ENCODE measurements around the gene COX19.

Gene COX19

DNA sequence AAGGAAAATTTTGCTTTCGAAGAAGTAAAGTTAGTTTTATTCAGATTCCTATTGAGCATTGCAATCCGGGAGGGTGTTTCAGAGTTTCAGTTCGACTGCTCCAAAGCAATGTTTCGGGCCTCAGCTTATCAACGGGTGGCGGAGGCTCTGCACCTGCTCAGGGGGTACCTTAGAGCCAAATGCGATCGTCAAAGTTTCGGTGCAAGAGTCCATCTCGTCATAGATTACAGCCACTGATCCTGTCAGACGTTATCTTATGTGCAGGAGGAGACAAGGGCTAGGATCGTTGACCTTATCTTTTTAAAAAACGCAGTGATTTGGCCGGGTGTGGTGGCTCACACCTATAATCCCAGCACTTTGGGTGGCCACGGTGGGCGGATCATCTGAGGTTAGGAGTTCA is 3.8 kb upstream of the COX19 start:
- DNase-seq (ENCODE audit: low read depth, low spot score) = no peak

DNA sequence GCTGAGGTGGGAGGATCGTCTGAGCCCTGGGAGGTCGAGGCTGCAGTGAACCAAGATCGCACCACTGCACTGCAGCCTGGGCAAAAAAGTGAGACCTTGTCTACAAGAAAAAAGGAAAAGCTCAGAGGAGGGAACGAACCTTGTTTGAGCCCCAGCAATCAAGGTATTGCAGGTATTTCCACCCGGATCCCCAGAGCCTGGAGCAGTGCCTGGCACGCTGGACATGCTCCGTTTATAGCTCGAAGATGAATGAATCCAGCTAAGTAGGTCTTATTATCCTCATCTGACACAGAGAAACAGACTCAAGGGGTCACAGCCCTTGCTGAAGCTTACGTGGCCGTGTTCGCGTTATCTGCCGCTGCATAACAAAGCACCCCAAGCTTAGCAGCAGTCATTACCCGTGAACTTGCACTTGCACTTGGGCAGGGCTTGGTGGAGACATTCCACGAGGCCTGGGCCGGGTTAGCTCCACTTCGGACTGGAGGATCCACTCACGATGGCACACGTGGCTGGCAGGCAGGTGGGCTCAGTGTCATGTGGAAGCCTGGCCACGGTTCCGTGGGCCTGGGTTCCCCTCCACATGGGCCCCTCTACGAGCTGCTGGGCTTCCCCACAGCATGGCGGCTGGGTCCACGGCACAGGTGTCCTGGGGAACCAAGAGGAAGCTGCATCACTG is 3.2 kb upstream of the COX19 start:
- DNase-seq (ENCODE audit: low read depth, low spot score) = no peak

DNA sequence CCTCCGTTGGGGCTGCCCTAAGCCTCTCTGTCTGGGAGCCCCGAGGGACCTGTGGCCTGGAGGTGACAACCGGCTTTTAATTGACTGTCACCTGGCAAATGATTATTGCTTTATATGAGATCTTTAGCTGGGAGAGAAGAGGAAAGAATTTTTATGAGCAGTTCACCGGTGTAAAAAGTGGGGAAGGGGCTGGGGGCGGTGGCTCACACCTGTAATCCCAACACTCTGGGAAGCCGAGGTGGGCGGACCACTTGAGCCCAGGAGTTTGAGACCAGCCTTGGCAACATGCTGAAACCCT is 2.6 kb upstream of the COX19 start:
- no peak for DNase-seq (ENCODE audit: low read depth, low spot score)

DNA sequence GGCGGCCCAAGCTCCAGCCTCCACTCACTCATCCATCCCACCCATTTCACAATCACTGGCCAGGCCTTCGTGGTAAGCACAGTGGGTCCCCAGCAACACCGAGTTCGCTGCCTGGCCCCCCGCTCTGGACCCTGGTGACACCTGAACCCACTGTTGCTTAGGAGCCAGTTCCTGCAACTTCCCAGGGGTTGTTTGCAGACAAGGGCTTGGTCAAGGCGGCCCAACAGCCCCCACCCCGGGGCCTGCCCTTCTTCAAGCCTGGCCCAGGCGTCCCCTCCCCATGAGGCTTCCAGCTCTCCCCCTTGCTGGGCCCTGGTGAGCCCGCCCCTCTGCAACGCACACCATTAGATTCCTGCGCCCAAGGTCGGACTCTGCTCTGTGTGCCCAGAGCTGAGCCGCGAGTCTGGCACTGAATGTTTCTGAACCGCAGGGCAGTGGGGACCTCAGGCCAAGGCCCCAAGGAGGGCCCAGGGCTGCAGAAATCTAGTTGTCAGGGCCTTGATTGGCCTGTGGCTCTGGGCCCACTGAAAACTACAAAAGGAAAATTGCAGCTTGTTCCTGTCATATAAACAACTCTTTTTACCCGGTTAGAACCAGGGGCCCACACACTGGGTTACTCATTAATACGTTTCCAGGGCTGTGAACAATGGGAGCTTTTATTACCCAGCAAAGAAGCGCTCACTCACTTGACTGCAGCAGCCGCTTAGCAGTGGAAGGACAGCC is 2.1 kb upstream of the COX19 start:
- DNase-seq (ENCODE audit: low read depth, low spot score) = no peak

DNA sequence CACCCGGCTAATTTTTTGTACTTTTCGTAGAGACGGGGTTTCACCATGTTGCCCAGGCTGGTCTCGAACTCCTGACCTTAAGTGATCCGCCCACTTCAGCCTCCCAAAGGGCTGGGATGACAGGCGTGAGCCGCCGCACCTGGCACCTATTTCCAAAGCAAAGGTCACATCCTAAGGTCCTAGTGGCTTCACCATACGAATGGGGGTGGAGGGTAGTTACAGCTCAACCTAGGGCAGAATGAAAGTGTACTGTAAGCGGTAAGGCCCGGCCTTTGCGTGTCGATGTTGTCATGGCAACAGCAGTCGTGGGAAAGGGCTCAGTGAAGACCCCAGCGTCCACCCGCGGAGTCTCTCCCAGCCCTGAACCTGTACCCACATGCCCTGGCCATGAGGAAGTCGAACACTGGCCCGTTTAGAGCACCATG is 1.6 kb upstream of the COX19 start:
- no peak for DNase-seq (ENCODE audit: low read depth, low spot score)

DNA sequence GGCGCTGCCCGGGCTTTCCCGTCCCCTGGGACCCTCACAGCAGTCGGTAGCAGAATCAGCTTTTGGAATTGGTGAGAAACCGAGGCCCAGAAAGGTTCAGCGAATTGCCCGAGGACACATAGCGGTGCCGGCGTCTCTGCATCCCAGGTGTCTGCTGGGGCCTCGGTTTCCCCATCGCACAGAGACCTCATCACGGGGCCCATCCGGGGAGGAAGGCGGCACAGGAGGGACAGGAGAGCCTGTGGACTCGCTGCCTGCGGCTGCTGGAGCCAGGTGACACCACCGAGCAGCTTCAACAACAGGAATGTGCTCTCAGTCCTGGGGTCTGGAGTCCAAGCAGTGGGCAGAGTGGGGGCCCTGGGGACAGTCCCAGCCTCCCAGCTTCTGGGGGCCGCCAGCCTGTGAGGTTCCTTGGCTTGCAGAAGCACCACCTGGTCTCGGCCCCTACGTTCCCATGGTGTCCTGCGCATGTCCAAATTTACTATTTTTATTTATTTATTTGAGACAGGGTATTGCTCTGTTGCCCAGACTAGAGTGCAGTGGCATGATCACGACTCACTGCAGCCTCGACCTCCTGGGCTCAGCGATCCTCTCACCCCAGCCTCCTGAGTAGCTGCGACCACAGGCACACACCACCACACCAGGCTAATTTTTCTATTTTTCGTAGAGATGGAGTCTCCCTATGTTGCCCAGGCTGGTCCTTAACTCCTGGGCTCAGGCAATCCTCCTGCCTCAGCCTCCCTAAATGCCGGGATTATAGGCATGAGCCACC is 539 bp upstream of the COX19 start:
- DNase-seq (ENCODE audit: low read depth, low spot score) = no peak

DNA sequence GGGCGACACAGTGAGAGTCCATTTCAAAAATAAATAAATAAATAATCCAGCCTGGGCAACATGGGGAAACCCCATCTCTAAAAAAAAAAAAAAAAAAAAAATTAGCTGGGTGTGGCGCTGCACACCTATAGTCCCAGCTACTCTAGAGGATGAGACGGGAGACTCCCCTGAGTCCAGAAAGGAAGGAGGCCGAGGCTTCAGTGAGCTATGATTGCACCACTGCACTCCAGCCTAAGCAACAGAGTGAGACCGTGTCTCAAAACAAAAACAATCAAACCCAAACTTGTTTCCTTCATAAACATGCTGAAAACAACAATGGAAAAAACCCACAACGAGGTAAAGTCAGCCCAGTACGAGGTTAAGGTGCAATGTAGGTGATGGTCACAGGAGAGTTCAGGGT is 1.2 kb downstream of the COX19 start:
- DNase-seq (ENCODE audit: low read depth, low spot score) = no peak

DNA sequence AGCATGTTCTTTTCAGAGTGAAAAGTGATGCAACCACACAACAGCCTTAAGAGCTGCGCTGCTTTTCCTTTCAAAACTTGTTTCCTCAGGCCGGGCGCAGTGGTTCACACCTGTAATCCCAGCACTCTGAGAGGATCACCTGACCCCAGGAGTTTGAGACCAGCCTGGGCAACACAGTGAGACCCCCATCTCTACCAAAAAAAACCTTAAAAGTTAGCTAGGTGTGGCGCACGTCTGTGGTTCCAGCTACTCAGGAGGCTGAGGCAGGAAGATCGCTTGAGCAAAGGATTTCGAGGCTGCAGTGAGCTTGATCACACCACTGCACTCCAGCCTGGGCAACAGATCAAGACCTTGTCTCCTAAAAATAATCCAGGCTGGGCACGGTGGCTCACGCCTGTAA is 2.0 kb downstream of the COX19 start:
- no peak for DNase-seq (ENCODE audit: low read depth, low spot score)

DNA sequence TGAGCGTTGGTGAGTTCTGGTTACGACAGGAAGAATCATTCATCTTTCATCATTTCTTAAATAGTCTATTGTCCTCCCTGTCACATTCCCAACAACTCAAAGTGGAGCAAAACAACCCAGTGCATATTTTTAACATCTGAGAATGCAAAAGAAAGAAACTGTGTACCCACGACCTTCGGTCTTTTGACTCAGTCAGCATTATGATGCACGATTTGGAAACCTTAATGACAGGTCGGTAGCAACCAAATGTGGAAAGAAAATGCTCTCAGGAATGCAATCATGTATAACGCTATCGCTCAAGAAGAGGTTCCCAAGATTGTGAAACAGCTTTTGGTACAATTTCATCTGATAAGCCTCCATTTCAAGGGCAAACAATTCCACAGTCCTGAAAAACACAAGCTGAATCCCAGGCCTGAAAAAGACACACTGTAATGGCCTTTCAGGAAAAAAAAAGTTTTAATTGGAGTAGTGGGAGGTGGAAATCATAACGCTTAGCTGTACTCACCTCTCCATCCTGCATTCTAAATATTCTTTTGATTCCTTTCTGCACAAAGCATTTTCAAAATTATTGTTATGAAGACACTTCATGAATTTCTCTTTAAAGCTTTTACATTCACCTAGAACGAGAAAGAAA is 2.6 kb downstream of the COX19 start:
- DNase-seq (ENCODE audit: low read depth, low spot score) = no peak

DNA sequence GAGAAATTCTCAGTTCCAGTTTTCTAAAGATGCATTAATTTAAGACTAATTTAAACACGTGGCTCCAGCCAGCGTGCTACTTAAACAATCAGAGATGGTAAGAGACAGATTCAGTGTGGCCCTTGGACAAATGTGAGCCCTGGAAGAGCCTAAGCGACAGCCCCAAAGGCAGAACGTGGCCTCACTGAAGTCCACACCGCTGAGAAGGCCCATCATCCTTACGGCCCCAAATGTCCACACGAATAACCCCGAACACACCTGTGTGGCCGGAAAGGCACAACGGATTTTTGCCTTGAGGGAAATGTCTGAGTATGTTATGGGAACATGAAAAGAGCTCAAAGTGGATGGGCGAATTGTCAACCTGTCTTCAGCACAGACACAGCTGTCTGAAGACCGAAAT is 3.2 kb downstream of the COX19 start:
- no peak for DNase-seq (ENCODE audit: low read depth, low spot score)

DNA sequence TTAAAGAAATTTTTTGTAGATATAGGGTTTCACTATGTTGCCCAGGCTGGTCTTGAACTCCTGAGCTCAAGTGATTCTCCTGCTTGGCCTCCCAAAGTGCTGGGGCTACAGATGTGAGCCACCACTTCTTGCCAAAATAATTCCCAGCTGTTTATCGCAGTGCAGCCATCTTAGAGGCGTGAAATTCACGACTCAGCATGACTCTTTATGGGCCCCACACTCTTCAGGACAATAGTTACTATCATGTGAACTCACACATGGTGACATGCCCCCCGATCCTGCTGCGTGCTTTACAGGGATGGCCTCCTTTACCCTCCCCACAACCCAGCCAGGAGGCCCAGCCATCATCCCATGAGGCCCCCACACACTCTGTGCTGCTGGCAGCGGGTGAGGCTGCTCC is 4.6 kb downstream of the COX19 start:
- no peak for DNase-seq (ENCODE audit: low read depth, low spot score)

DNA sequence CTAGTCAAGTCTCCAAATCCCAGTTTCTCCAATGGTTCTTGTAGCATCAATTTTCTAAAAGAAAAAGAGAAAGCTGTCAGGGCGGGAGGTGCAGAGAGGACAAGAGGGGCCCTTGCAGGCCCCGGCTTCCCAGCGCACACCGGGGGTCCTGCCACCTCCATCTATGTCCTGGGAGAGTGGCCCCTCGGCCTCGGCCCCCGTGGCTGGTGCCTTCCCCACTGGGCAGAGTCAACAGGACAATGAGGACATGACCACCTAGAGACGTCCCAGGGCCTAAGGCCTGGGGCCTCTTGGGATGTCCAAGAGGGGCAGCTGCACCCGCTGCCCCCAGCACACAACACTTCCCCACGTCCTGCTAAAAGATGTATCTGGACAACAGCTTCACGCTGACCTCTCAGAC is 5.9 kb downstream of the COX19 start:
- no peak for DNase-seq (ENCODE audit: low read depth, low spot score)

DNA sequence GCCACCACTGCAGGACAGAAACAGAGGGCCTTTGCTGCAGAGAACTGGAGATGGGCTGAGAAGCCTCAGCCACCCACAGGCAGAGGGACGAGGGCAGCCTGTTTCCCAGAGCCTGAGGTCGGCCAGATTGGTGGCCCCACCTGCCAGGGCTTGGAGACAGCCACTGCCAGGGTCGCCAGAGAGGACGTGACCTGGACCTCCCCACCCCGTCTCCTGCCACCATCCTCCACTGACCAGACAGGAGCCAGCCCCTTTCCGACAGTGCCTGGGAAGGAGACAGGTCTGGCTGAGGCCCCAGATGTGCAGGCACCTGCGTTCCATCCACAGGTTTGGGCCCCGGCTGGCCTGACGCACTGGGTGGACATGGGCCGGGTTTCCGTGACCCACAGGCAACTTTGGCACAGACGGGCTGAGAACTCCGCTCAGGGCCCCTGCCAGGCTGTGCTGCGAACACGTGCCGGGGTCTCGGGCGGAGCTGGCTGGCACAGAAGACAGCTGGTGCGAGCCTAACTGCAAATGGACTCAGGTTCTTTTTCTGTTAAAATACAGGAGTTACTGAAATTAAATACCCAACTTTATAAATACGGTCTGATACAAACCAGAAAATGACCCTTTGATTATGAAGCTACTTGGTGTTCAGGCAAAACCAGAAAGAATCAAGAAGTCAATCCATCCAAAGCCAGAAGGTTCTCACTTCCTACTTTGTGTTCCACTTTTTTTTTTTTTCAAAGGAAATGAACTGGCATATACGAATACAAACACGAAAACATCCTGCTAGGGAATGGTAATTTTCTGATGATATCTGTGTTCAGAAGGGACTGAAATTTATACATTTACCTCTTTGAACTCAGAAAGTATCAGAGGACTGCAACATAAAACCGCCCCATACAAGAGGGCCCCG is 6.9 kb downstream of the COX19 start:
- no peak for DNase-seq (ENCODE audit: low read depth, low spot score)

DNA sequence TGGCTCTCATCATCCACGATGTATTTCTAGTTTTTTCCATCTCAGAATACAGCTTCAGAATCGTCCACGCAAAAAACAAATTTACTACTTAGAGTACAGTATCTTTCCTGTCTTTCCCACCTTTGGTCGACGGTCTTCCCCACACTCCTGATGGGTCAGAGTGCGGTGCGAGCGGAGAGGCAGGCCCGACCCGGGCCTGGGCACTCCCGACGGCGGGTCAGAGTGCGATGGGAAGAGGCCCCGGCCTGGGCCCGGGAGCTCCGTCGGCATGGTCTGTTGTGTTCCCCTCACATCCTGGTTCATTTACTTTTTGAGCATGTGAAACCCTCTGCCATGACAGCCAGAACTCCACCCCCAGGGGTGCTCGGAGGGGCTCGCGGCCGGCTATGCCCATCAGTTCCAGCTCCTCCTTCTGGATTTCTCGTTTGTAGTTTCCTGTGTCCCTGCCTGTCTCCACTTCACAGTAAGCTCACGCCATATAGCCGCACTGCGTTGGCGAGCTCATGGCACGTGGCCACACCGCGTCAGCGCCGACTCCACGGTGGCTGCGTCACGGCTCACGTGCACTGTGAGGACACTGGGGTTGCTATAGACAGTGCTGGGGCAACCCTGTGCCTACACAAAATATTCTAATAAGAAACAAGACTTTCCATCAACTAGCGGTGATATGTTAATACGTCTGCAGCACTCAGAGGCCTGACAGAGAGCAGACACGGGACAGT is 7.8 kb downstream of the COX19 start:
- DNase-seq (ENCODE audit: low read depth, low spot score) = no peak

DNA sequence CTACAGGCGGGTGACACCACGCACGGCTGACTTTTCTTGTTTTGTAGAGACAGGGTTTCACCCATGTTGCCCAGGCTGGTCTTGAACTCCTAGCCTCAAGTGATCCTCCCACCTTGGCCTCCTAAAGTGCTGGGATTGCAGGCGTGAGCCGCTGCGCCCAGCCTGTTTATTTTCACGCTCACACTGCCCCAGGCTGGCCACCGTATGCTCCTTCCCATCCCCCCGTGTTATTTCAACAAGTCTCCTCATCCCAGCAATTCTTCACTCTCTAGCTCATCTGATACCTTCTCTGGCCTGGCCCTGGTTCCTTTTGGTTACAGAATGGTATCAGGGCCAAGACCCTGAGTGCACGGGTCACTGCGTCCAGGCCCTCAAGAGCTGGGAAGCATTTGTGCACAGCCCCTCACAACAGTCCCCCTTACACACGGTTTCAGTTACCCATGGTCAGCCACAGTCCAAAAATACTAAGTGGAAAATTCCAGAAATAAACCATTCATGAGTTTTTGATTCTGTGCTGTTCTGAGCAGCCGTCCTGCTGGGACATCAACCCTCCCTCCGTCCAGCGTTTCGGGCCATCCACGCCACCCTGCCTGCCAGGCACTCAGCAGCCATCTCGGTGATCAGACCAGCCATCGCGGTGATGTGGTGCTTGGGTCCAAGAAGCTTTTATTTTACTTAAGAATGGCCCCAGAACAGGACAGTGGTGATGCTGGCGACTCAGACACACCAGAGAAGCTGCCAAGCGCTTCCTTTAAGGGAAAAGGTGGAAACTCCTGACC is 8.9 kb downstream of the COX19 start:
- DNase-seq (ENCODE audit: low read depth, low spot score) = no peak

DNA sequence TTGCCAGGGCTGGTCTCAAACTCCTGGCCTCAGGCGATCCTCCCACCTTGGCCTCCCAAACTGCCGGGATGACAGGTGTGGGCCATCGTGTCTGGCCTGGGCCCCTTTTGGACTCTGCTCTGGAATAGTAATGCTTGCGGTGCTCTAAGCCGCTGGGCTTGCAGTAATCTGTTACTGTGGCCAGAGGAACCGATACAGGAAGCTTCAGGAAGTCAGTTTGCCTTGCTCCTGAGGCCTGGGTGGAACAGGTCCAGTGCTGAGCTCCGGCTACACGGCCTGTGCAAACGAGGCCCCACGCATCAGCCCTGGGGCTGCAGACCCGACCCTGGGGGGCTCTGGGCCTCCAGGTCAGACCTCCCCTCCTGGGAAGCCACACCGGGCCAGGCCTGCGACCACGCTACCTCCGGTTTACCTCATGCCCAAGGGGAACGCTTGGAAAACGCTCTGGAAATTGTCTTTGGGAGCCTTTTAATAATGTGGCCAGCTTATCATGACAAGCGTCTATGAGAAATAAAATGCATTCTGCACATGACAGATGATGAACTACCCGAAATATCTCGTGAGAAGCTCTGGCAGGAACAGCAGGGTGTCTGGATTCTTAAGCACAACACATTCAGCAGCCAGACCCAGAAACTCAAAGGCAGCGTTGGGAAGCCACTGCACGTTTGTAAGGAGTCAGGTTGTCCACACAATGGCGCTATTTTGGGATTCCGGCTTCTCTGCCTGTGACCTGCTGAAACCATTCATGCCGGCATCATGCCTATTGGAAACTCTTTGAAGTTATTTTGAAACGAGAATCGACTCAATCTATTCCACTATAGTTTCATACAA is 10.7 kb downstream of the COX19 start:
- peak; percentile 28 for DNase-seq (ENCODE audit: low read depth, low spot score)

DNA sequence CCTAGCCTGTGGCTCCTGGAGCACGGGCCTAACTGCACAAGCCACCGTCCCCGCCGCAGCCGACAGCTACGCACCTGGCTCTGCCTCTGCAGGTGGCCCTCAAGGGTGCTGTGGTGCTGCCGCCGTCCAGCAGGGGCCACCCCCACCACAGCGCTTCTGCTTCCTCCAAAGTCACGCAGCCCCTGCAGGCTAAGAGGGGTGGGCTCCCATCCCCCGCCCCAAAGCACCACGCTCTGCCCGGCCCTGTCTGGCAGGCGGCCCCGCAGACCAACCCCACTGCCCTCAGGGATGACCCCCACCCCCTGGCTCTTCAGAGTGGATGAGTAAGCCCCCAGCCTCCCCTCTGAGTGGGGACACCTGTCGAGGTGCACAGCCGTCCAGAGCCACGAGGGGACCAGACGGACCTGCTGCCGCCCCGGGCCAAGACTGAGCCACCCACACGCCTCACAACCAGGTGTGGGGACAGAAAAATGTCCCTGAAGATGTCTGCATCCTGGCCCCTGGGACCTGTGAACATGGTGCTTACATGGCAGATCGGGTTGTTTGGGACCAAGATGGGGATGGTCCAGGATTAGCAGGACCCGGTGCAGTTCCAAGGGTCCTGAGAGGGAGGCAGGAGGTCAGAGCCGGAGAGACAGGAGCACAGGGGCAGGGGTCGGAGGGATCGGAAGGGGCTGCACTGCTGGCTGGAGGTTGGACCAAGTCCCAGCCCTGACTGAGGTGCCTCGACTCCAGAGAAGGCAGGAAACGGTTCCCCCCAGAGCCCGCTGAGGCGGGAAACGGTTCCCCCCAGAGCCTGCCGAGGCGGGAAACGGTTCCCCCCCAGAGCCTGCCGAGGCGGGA is 11.9 kb downstream of the COX19 start:
- DNase-seq (ENCODE audit: low read depth, low spot score) = no peak

DNA sequence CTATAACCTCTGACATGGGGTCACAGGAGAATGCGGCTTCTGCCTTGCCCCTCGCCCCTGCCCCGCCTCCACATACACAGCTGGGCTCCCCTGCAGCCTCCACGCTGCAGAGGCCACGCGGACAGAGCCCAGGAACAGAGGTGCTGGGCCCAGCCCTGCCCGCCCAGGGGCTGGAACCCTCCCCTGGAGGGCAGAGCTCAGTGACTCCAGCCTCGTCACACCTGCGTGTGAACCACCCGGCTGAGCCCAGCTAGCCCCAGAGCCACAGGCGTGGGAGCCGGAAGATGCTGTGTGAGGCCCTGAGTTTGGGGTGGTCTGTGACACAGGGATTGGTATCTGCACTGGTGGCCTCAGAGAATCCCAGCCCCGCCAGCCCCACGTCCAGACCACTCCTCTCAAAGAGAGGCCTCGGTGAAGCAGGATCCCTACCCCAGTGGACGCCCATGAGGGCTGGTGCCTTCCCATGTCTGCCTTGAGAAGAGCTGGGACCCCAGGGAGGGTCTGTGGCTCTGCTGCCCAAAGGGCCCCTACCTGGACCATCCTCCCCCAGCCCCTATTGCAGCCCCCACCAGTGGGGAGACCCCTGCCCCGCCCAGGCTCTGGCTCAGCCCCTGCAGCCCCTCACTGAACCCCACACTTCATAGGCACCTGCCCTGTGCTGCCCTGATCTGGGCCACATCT is 12.8 kb downstream of the COX19 start:
- DNase-seq (ENCODE audit: low read depth, low spot score) = no peak
